ENCODE data around the gene TMEM225B. TPM values are rescaled to one million over a fixed set of nuclear protein-coding genes. Genes with fewer than 3 reads are reported as not detected.

Gene TMEM225B
- not detected in 2 replicates for polyA plus RNA-seq

GRCh38 chr7:99597762-99598501 lies at the start of gene TMEM225B:
TSS of gene TMEM225B (plus strand) at chr7:99598267. CDS start at chr7:99604389, 6,122 bp downstream.

GRCh38 chr7:99551767-99552463 lies 46.2 kb upstream of the TMEM225B start, which contains the start of gene FAM200A:
TSS of gene FAM200A (minus strand) at chr7:99552114. CDS start at chr7:99548407, 3,707 bp downstream.

GRCh38 chr7:99558306-99559174 lies 39.5 kb upstream of the TMEM225B start, which contains the start of gene ZNF655:
TSS of gene ZNF655 (plus strand) at chr7:99558642. CDS start at chr7:99560560, 1,918 bp downstream.

GRCh38 chr7:99616359-99617191 lies 18.5 kb downstream of the TMEM225B start, which contains the start of gene ZSCAN25:
TSS of gene ZSCAN25 (plus strand) at chr7:99616946. CDS start at chr7:99619607, 2,661 bp downstream.

Other genes starting within 250 kb of the TMEM225B start
- 0.94 and 6.6 TPM in 2 replicates for gene ARPC1B, start 223.5 kb upstream of the TMEM225B start, polyA plus RNA-seq
- gene PDAP1, start 189.7 kb upstream of the TMEM225B start, polyA plus RNA-seq: 25.4 and 43.5 TPM in 2 replicates
- gene BUD31, start 189.3 kb upstream of the TMEM225B start, polyA plus RNA-seq: 377 and 389 TPM in 2 replicates
- gene PTCD1, start 159.5 kb upstream of the TMEM225B start, polyA plus RNA-seq: 0.20 and 0.97 TPM in 2 replicates
- gene CPSF4, start 159.3 kb upstream of the TMEM225B start, polyA plus RNA-seq: 1.6 and 1.7 TPM in 2 replicates
- 2,919 and 3,435 TPM in 2 replicates for gene ATP5MF, start 132.1 kb upstream of the TMEM225B start, polyA plus RNA-seq
- 7.8 and 8.4 TPM in 2 replicates for gene ZNF789, start 125.4 kb upstream of the TMEM225B start, polyA plus RNA-seq
- gene ZNF394, start 98.0 kb upstream of the TMEM225B start, polyA plus RNA-seq: 0.63 and 2.4 TPM in 2 replicates
- 4.5 and 4.6 TPM in 2 replicates for gene ZKSCAN5, start 93.6 kb upstream of the TMEM225B start, polyA plus RNA-seq
- gene FAM200A, start 46.2 kb upstream of the TMEM225B start, polyA plus RNA-seq: 10.5 TPM in 2 replicates
- 25.2 and 29.7 TPM in 2 replicates for gene ZNF655, start 39.6 kb upstream of the TMEM225B start, polyA plus RNA-seq
- gene ZSCAN25, start 18.7 kb downstream of the TMEM225B start, polyA plus RNA-seq: 0.45 and 1.1 TPM in 2 replicates
- gene CYP3A5, start 81.7 kb downstream of the TMEM225B start, polyA plus RNA-seq: 0.27 and 0.42 TPM in 2 replicates
- gene CYP3A7, start 136.9 kb downstream of the TMEM225B start, polyA plus RNA-seq: not detected in 2 replicates
- not detected in 2 replicates for gene CYP3A4, start 185.9 kb downstream of the TMEM225B start, polyA plus RNA-seq
- not detected in 2 replicates for gene CYP3A43, start 229.7 kb downstream of the TMEM225B start, polyA plus RNA-seq